GM12801 (cell line): Measurements from ENCODE around the gene PRPF40A.

Source experiments
- TF ChIP-seq, protein P1 (sequence below): IDR thresholded peaks from one replicate; pipeline ENCODE4 v1.5.1; 2011; ENCODE audit warnings: control low read depth; ENCODE audit not compliant: insufficient read length; ENCODE audit errors: extremely low read depth

PRPF40A gene

GRCh38 chr2:152743002-152743401, 25.7 kb upstream of the PRPF40A start:
- TF ChIP-seq, protein P1, sequence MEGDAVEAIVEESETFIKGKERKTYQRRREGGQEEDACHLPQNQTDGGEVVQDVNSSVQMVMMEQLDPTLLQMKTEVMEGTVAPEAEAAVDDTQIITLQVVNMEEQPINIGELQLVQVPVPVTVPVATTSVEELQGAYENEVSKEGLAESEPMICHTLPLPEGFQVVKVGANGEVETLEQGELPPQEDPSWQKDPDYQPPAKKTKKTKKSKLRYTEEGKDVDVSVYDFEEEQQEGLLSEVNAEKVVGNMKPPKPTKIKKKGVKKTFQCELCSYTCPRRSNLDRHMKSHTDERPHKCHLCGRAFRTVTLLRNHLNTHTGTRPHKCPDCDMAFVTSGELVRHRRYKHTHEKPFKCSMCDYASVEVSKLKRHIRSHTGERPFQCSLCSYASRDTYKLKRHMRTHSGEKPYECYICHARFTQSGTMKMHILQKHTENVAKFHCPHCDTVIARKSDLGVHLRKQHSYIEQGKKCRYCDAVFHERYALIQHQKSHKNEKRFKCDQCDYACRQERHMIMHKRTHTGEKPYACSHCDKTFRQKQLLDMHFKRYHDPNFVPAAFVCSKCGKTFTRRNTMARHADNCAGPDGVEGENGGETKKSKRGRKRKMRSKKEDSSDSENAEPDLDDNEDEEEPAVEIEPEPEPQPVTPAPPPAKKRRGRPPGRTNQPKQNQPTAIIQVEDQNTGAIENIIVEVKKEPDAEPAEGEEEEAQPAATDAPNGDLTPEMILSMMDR, result no peak

- TF ChIP-seq, protein P1, result no peak
These were observed 23.6 kb upstream of the PRPF40A start for GRCh38 chr2:152740743-152741328.

DNA sequence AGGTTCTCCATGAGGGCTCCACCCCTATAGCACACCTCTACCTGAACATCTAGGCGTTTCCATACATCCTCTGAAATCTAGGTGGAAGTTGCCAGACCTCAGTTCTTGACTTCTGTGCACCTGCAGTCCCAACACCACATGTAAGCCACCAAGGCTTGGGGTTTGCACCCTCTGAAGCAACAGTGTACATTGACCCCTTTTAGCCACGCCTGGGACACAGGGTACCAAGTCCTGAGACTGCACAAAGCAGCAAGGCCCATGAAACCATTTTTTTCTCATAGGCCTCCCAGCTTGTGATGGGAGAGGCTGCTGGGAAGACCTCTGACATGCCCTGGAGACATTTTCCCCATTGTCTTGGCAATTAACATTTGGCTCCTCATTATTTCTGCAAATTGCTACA, 21.2 kb upstream of the PRPF40A start:
- TF ChIP-seq, protein P1, result no peak

DNA sequence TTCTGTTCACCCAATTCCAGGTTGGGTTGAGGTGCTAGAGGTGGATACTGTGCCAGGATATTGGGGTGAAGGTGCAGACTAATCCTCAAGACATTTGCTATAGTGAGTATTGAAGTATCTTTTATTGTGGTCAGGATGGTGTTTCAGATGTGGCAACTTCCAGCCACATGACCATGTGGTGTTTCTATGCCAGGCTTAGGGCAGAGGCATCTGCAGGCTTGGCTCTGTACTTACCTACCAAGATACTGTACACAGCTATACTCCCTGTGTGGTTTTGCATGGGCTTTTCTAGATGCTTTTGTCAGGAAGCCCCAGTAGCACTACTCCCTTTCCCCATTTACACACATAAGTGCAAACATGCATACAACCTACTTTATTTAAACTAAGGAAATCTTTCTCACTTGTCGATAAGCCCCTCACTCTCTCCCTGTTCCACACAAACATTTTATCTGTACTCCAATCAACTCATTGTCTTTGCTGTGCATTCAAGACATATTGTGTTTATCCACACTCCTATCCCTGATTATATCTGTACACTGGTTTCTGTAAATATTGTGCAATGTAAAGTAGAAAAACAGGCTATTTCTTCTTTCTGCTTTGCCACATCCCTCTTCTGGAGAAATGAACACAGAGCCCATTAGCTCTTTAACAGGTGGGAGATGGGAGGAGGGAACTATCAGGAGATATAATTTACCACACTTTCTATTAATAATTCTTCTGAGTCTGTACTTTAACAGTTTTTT, 13.5 kb upstream of the PRPF40A start:
- TF ChIP-seq, protein P1, result no peak

DNA sequence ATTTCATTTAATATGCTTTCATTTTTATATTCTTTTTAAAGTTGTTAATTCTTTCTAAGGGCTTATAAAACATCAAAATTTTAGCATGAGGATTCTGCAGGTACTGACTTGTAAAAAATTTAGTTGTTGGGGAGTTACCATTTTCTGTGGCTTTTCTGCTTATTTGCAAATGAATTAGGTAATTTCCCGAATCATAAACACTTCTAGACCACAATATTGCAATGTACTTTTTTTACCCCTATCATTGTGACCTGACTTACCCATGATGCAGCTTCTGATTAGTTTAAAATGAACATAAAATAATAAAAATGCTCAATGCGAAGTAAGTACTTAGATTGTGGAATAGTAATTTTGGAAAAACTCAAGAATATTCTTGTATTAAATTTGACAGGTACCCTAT, 12.6 kb upstream of the PRPF40A start:
- TF ChIP-seq, protein P1, result no peak

DNA sequence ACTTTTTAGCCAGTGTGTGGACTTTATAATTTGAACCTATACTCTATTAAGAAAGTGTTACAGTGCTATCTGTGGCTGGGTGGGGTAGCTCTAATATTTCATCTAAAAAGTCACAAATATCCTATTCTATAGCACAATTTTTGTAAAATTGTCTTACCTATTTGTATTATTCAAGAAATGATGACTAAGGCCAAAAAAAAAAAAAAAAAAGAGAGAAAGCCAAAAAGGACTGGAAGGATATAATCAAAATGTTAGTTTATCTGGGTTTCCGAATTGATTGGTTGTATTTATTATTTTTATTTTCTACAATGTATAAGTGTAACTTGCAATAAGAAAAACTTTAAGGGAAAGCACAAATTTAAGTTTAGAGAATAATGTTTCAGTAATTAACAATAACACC, 6.7 kb upstream of the PRPF40A start:
- TF ChIP-seq, protein P1, result no peak

- TF ChIP-seq, protein P1, result no peak
These were observed 3.5 kb upstream of the PRPF40A start for GRCh38 chr2:152720794-152721193.
